ENCODE measurements around the gene RASSF5. TPM values are rescaled to one million over a fixed set of nuclear protein-coding genes. Genes with fewer than 3 reads are reported as not detected.

RASSF5 gene
- total and polyA plus RNA-seq, 9 of the 15 experiments (the other 6 are each of a cell fraction or from before 2014, with no cell fraction given) = 6.1 to 41.0 (median 25.2) TPM

DNA sequence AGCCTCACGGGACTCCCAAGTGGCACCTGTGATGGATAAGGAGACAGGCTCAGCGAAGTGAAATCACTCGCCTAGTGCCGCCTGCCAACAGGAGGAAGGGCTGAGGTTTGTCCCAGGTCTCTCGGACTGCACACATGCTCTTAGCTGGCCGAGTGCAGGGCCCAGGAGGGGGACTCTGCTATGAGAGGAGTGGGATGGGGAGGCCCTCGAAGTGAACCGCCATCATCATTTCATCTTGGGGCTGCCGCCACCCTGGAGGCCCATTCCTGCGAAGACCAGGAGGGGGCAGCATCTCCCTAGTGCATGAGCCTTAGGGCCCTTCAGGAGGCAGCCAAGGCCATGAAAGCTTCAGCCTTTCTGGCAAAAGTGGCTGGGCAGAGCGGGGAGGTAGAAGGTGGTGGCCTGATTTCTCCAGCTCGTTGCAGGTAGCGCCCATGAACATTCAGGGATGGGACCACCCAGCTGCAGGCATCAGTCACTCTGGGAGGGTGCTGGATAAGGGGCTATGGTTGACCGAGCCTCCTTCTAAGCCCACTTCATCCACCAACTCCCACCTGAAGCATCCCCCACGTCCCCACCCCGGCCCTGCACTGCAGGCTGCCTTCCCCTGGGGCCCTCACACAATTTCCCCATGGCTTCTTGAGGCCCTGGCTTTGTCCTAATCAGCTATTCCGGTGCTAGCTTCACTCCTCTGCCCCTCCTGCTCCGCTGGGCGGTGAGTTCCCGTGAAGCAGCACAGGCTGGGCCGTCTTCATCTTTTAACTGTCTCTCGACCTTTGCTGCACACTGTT is 17.2 kb upstream of the RASSF5 start (continued):
- no peak; the same call in 1 of the 2 replicates for TF ChIP-seq PHF8 (IDR thresholded peaks at IDR 0.05; ENCODE audit: borderline replicate concordance, low read length)
- peak; percentile 72 for TF ChIP-seq CTBP1 (IDR thresholded peaks at IDR 0.05; ENCODE audit: borderline replicate concordance)
- TF ChIP-seq SMARCE1 (IDR thresholded peaks at IDR 0.05) = no peak
- TF ChIP-seq JUND (IDR thresholded peaks at IDR 0.05; ENCODE audit: borderline replicate concordance, low read depth, low read length) = peak; percentile 62
- TF ChIP-seq JUND (tag; IDR thresholded peaks at IDR 0.05; ENCODE audit: borderline replicate concordance, low read depth, low read length) = no peak; the same call in 2 of the 3 replicates
- TF ChIP-seq LCOR (CRISPR knock-in tag; IDR thresholded peaks at IDR 0.05) = 0 out of 2 replicates have a peak, but pooled peaks have one; percentile 12
- peak; percentile 99 for TF ChIP-seq STAG1 (CRISPR knock-in tag; IDR thresholded peaks at IDR 0.05; ENCODE audit: borderline replicate concordance)
- TF ChIP-seq MYNN (IDR thresholded peaks at IDR 0.05) = peak; percentile 53; the same call in 1 of the 2 replicates
- no peak for TF ChIP-seq MYNN (CRISPR knock-in tag; IDR thresholded peaks at IDR 0.05)
- TF ChIP-seq SRF (CRISPR knock-in tag; IDR thresholded peaks at IDR 0.05) = 0 out of 4 replicates have a peak, but pooled peaks of 1 of the 2 experiments have one; percentile 38
- TF ChIP-seq L3MBTL2 (IDR thresholded peaks at IDR 0.05) = peak; percentile 34; the same call in 1 of the 2 replicates
- no peak for TF ChIP-seq HDAC2 (IDR thresholded peaks at IDR 0.05)
- no peak for TF ChIP-seq TEAD1 (CRISPR knock-in tag; IDR thresholded peaks at IDR 0.05)
- TF ChIP-seq MTA3 (IDR thresholded peaks at IDR 0.05; ENCODE audit: borderline replicate concordance) = peak; percentile 42; the same call in 1 of the 2 replicates
- TF ChIP-seq, protein P1, sequence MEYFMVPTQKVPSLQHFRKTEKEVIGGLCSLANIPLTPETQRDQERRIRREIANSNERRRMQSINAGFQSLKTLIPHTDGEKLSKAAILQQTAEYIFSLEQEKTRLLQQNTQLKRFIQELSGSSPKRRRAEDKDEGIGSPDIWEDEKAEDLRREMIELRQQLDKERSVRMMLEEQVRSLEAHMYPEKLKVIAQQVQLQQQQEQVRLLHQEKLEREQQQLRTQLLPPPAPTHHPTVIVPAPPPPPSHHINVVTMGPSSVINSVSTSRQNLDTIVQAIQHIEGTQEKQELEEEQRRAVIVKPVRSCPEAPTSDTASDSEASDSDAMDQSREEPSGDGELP (CRISPR knock-in tag; IDR thresholded peaks at IDR 0.05; ENCODE audit: borderline replicate concordance) = peak; percentile 76
- TF ChIP-seq ZNF511 (CRISPR knock-in tag; IDR thresholded peaks at IDR 0.05) = 0 out of 2 replicates have a peak, but pooled peaks have one; percentile 17
- TF ChIP-seq ZNF263 (CRISPR knock-in tag; IDR thresholded peaks at IDR 0.05; ENCODE audit: borderline replicate concordance) = peak; percentile 41; the same call in 1 of the 2 replicates
- peak; percentile 54; the same call in 1 of the 2 replicates for TF ChIP-seq JUN (IDR thresholded peaks at IDR 0.05; ENCODE audit: borderline replicate concordance, low read depth, low read length)
- no peak for TF ChIP-seq JUN (CRISPR knock-in tag; IDR thresholded peaks at IDR 0.05; ENCODE audit: borderline replicate concordance)
- TF ChIP-seq, protein P2, sequence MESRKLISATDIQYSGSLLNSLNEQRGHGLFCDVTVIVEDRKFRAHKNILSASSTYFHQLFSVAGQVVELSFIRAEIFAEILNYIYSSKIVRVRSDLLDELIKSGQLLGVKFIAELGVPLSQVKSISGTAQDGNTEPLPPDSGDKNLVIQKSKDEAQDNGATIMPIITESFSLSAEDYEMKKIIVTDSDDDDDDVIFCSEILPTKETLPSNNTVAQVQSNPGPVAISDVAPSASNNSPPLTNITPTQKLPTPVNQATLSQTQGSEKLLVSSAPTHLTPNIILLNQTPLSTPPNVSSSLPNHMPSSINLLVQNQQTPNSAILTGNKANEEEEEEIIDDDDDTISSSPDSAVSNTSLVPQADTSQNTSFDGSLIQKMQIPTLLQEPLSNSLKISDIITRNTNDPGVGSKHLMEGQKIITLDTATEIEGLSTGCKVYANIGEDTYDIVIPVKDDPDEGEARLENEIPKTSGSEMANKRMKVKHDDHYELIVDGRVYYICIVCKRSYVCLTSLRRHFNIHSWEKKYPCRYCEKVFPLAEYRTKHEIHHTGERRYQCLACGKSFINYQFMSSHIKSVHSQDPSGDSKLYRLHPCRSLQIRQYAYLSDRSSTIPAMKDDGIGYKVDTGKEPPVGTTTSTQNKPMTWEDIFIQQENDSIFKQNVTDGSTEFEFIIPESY (CRISPR knock-in tag; IDR thresholded peaks at IDR 0.05) = 0 out of 2 replicates have a peak, but pooled peaks have one; percentile 40
- no peak for TF ChIP-seq SRSF7 (optimal IDR thresholded peaks at IDR 0.05; ENCODE audit: low read depth, low read length)
- 0 out of 2 replicates have a peak, but pooled peaks have one; percentile 30 for TF ChIP-seq THRB (CRISPR knock-in tag; conservative IDR thresholded peaks at IDR 0.05)
- peak; percentile 35; the same call in 1 of the 2 replicates for TF ChIP-seq ZKSCAN1 (IDR thresholded peaks at IDR 0.05; ENCODE audit: low read depth, low read length)
- no peak for TF ChIP-seq CHD1 (IDR thresholded peaks at IDR 0.05; ENCODE audit: low read length)

Data from K562 (cell line).